IMR-90 (cell line): ENCODE data around the gene ROR2. TPM values are rescaled to one million over a fixed set of nuclear protein-coding genes. Genes with fewer than 3 reads are reported as not detected.

Experiments
- ATAC-seq: fragments of 200-7000 bp; cut with Tn5 transposase; 2 replicates; pipeline ENCODE4 v1.9.1; 2020; ENCODE audit warnings: low read depth, mild to moderate bottlenecking, moderate library complexity
- BruUV-seq: library from RNA; stranded (reverse); fragments of 400-500 nt; replicated peaks from 2 replicates; lab custom pipeline; 2021; lab: Mats Ljungman, UMichigan
- CTCF ChIA-PET: fragments of 300-600 bp; formaldehyde crosslinking; extraction: SDS; loops from one replicate; lab custom pipeline; 2021; ENCODE audit warnings: antibody characterized with exemption; lab: Yijun Ruan, JAX
- POLR2A ChIA-PET: fragments of 300-600 bp; sonication (Branson Sonifier 250); formaldehyde crosslinking; loops from one replicate; lab custom pipeline; 2022; ENCODE audit warnings: antibody characterized with exemption; ENCODE audit not compliant: unreplicated experiment; lab: Charles Lee
- DNase-seq: peaks from one replicate; pipeline ENCODE4 v3.0.0; 2013
- H2AFZ ChIP-seq: replicated peaks from 2 replicates; pipeline ENCODE3; 2013; ENCODE audit warnings: low read length, mild to moderate bottlenecking; ENCODE audit not compliant: poor library complexity
- H2AK5ac ChIP-seq: 2 replicates; pipeline ENCODE4 v1.6.1; 2013; ENCODE audit warnings: low read depth, low read length, inconsistent platforms
- H2AK9ac ChIP-seq: replicated peaks from 2 replicates; pipeline ENCODE3; 2013; ENCODE audit warnings: mild to moderate bottlenecking, low read depth, low read length, moderate library complexity; ENCODE audit not compliant: poor library complexity
- H2BK120ac ChIP-seq: 2 replicates; pipeline ENCODE4 v1.6.1; 2013; ENCODE audit warnings: low read depth, low read length, inconsistent platforms
- H2BK15ac ChIP-seq: 3 replicates; pipeline ENCODE4 v1.6.1; 2013; ENCODE audit warnings: low read depth, low read length, inconsistent platforms
- H2BK20ac ChIP-seq: 2 replicates; pipeline ENCODE4 v1.6.1; 2013; ENCODE audit warnings: low read depth, mild to moderate bottlenecking, inconsistent platforms, low read length, moderate library complexity
- H2BK5ac ChIP-seq: 2 replicates; pipeline ENCODE4 v1.6.1; 2013; ENCODE audit warnings: mild to moderate bottlenecking, low read depth, low read length, inconsistent platforms; ENCODE audit not compliant: poor library complexity, severe bottlenecking
- H3K14ac ChIP-seq: replicated peaks from 2 replicates; pipeline ENCODE4 v1.6.1; 2013; ENCODE audit warnings: low read depth, low read length, inconsistent platforms
- H3K18ac ChIP-seq: 2 replicates; pipeline ENCODE4 v1.6.1; 2013; ENCODE audit warnings: low read depth, low read length, control low read depth
- H3K23ac ChIP-seq: 2 replicates; pipeline ENCODE4 v1.6.1; 2013; ENCODE audit warnings: low read depth, low read length, inconsistent platforms
- H3K27ac ChIP-seq: 2 replicates; pipeline ENCODE4 v1.5.1; 2013; ENCODE audit warnings: mild to moderate bottlenecking, control low read depth, low read length; ENCODE audit not compliant: insufficient read depth
- H3K27me3 ChIP-seq: 2 replicates; pipeline ENCODE4 v1.6.1; 2013; ENCODE audit warnings: low read length; ENCODE audit not compliant: control insufficient read depth, insufficient read depth
- H3K36me3 ChIP-seq: 2 replicates; pipeline ENCODE4 v1.6.1; 2013; ENCODE audit warnings: low read length, mixed read lengths; ENCODE audit not compliant: control insufficient read depth, insufficient read depth
- H3K4ac ChIP-seq: 2 replicates; pipeline ENCODE4 v1.6.1; 2013; ENCODE audit warnings: low read depth, low read length, inconsistent platforms
- H3K4me1 ChIP-seq: 2 replicates; pipeline ENCODE4 v1.6.1; 2013; ENCODE audit warnings: low read length, mixed read lengths; ENCODE audit not compliant: control insufficient read depth, insufficient read depth
- H3K4me2 ChIP-seq: 2 replicates; pipeline ENCODE4 v1.6.1; 2013; ENCODE audit warnings: low read depth, mild to moderate bottlenecking, control low read depth, low read length, moderate library complexity
- H3K4me3 ChIP-seq: 2 replicates; pipeline ENCODE4 v1.5.1; 2013; ENCODE audit warnings: low read depth, mild to moderate bottlenecking, control low read depth, low read length, moderate library complexity; ENCODE audit not compliant: insufficient read depth
- H3K56ac ChIP-seq: 2 replicates; pipeline ENCODE4 v1.6.1; 2013; ENCODE audit warnings: low read length, inconsistent platforms; ENCODE audit not compliant: insufficient read depth; ENCODE audit errors: extremely low read depth
- H3K79me1 ChIP-seq, 2 experiments: 2 replicates each; pipeline ENCODE4 v1.6.1; 2013; ENCODE audit warnings: low read length in 2 of 2, inconsistent platforms in 1 of 2, low read depth in 1 of 2
- H3K9ac ChIP-seq: 2 replicates; pipeline ENCODE4 v1.6.1; 2013; ENCODE audit warnings: low read depth, low read length, control low read depth
- H3K9me1 ChIP-seq: 2 replicates; pipeline ENCODE4 v1.6.1; 2013; ENCODE audit warnings: low read length, inconsistent platforms; ENCODE audit not compliant: insufficient read depth
- H3K9me3 ChIP-seq: 2 replicates; pipeline ENCODE4 v1.6.1; 2013; ENCODE audit warnings: low read length; ENCODE audit not compliant: control insufficient read depth, insufficient read depth
- H4K20me1 ChIP-seq: 2 replicates; pipeline ENCODE4 v1.6.1; 2013; ENCODE audit warnings: low read length, inconsistent platforms; ENCODE audit not compliant: insufficient read depth
- H4K5ac ChIP-seq: 2 replicates; pipeline ENCODE4 v1.6.1; 2013; ENCODE audit warnings: mild to moderate bottlenecking, low read depth, low read length, control low read depth
- H4K8ac ChIP-seq, 2 experiments: 2 replicates each; pipeline ENCODE4 v1.6.1; 2013; ENCODE audit warnings: low read depth in 2 of 2, low read length in 2 of 2, control low read depth in 1 of 2, inconsistent platforms in 1 of 2
- H4K91ac ChIP-seq: 2 replicates; pipeline ENCODE4 v1.6.1; 2013; ENCODE audit warnings: low read depth, low read length, inconsistent platforms; ENCODE audit not compliant: insufficient read depth
- BHLHE40 ChIP-seq: fragments of 150-350 bp; IDR thresholded peaks from 2 replicates; pipeline ENCODE4 v1.6.1; 2016; ENCODE audit warnings: mild to moderate bottlenecking, low read depth, low read length
- CTCF ChIP-seq: conservative IDR thresholded peaks from 2 replicates; pipeline ENCODE4 v1.5.1; 2012; ENCODE audit warnings: mild to moderate bottlenecking, low read depth, low read length, improper control_type of control experiment
- ELK1 ChIP-seq: fragments of 150-350 bp; IDR thresholded peaks from 2 replicates; pipeline ENCODE4 v1.6.1; 2016; ENCODE audit warnings: low read depth, mild to moderate bottlenecking, low read length, moderate library complexity, borderline replicate concordance
- MAZ ChIP-seq: IDR thresholded peaks from 2 replicates; pipeline ENCODE4 v1.6.1; 2012; ENCODE audit warnings: low read depth, mild to moderate bottlenecking, low read length, improper control_type of control experiment, moderate library complexity, borderline replicate concordance
- MXI1 ChIP-seq: IDR thresholded peaks from 2 replicates; pipeline ENCODE4 v1.6.1; 2012; ENCODE audit warnings: low read depth, mild to moderate bottlenecking, low read length, moderate library complexity, borderline replicate concordance
- POLR2A ChIP-seq: IDR thresholded peaks from 2 replicates; pipeline ENCODE4 v1.6.1; 2012; ENCODE audit warnings: mild to moderate bottlenecking, low read depth, low read length
- RAD21 ChIP-seq: IDR thresholded peaks from 2 replicates; pipeline ENCODE4 v1.6.1; 2012; ENCODE audit warnings: low read length, improper control_type of control experiment
- RCOR1 ChIP-seq: IDR thresholded peaks from 2 replicates; pipeline ENCODE4 v1.6.1; 2012; ENCODE audit warnings: mild to moderate bottlenecking, low read length, improper control_type of control experiment; ENCODE audit not compliant: insufficient replicate concordance
- SMC3 ChIP-seq: fragments of 150-350 bp; IDR thresholded peaks from 2 replicates; pipeline ENCODE4 v1.6.1; 2016; ENCODE audit warnings: low read depth, mild to moderate bottlenecking, antibody characterized with exemption, low read length, moderate library complexity
- WGBS, 2 experiments: methylation state at CpG; one replicate each; pipeline versions ENCODE4 v1.1.5 to v1.1.7; 2013; ENCODE audit warnings: missing lambda C conversion rate in 2 of 2; ENCODE audit not compliant: insufficient read length in 1 of 2; ENCODE audit errors: extremely low coverage in 2 of 2; 5-methylcytosine and 5-hydroxymethylcytosine counted together
- dilution Hi-C: fragments of 300-500 bp; cut with HindIII; formaldehyde crosslinking; loops from one replicate; pipeline ENCODE4 v1.14.3; 2018; ENCODE audit warnings: low sequenced_read_pairs; ENCODE audit not compliant: unreplicated experiment
- in situ Hi-C: fragments of 300-500 bp; cut with MboI; formaldehyde crosslinking; loops from 3 replicates; pipeline ENCODE4 v1.14.3; 2019; ENCODE audit warnings: low sequenced_read_pairs, inconsistent platforms, mixed read lengths
- intact Hi-C: fragments of 100-400 bp; cut with micrococcal nuclease; formaldehyde crosslinking; loops from 2 replicates; pipeline ENCODE4 v1.10.0; 2022
- polyA plus RNA-seq, 3 experiments: library from polyadenylated mRNA; depleted of rRNA; stranded (reverse); fragments of >200 nt; gene quantifications; 2 replicates each; pipeline ENCODE4 v1.2.3, GENCODE V29; 2012; ENCODE audit warnings: low replicate concordance in 1 of 3
- total RNA-seq: library from RNA; depleted of rRNA; stranded (reverse); fragments of >200 nt; gene quantifications from 2 replicates; pipeline ENCODE4 v1.2.3, GENCODE V29; 2012

The ROR2 gene
- total and polyA plus RNA-seq, 2 of the 4 experiments (the other 2 are of a cell fraction), result 2.3 to 4.8 TPM

- no peak overlapping the region for H4K91ac ChIP-seq
- H3K14ac ChIP-seq, result no peak overlapping the region
- intact Hi-C loops (loop anchor here (2.0 kb wide), 1 partner anchor 214 kb away; no protein-coding TSS in a partner anchor), in situ Hi-C loops (loop anchor here (5.0 kb wide), 1 partner anchor 817 kb away; no protein-coding TSS in a partner anchor), dilution Hi-C loops (no loop called here)
- H2AFZ ChIP-seq, result peak overlapping the region; percentile 76
- TF ChIP-seq RCOR1, result no peak
- TF ChIP-seq MXI1, result no peak
- TF ChIP-seq BHLHE40, result peak; percentile 36; the same call in 1 of the 2 replicates
- no peak for TF ChIP-seq POLR2A
- TF ChIP-seq MAZ, result no peak
- no peak for TF ChIP-seq ELK1
- peak; percentile 90 for TF ChIP-seq CTCF
- TF ChIP-seq RAD21, result peak; percentile 70
- TF ChIP-seq SMC3, result peak; percentile 74
- no peaks in the 10 kb centered on the region for H3K27me3 ChIP-seq
- WGBS, 2 experiments, result 3% methylated on average over 4 of the region's 14 CpGs; no CpG with 5 or more reads in 1 of the 2 experiments
- no peak overlapping the region for H3K4me3 ChIP-seq
- no peak overlapping the region for H3K4me2 ChIP-seq
- H2BK15ac ChIP-seq, result no peak overlapping the region
- H3K27ac ChIP-seq, result no peak overlapping the region
- no peak overlapping the region for H2BK120ac ChIP-seq
- H3K56ac ChIP-seq, result no peak overlapping the region
- DNase-seq (peak; percentile 58), ATAC-seq (peak; percentile 95)
- H3K36me3 ChIP-seq, result peaks cover 48% of the 10 kb centered on the region; the same call in 1 of the 2 replicates
- H3K23ac ChIP-seq, result no peak overlapping the region
- no peak overlapping the region for H4K5ac ChIP-seq
- H2BK5ac ChIP-seq, result no peak overlapping the region
- no peak overlapping the region for H3K9ac ChIP-seq
- no peak overlapping the region for H2BK20ac ChIP-seq
- no TSS peak for BruUV-seq
- H4K8ac ChIP-seq, result no peak overlapping the region; a peak in 1 of 4 replicates
- H2AK9ac ChIP-seq, result peak overlapping the region; percentile 19
- no peaks in the 10 kb centered on the region for H3K9me3 ChIP-seq
- CTCF ChIA-PET, result interaction anchor here (0.5 to 1.3 kb wide), 3 partner anchors 15 to 818 kb away, joined by 3 read pairs; no protein-coding TSS in a partner anchor
- no peak overlapping the region for H3K4ac ChIP-seq
- POLR2A ChIA-PET, result no interaction called here
- no peaks in the 10 kb centered on the region for H3K79me1 ChIP-seq
- H4K20me1 ChIP-seq, result no peaks in the 10 kb centered on the region
- no peak overlapping the region for H3K18ac ChIP-seq
- peaks cover 2% of the 10 kb centered on the region; the same call in 1 of the 2 replicates for H3K4me1 ChIP-seq
- H3K9me1 ChIP-seq, result peaks cover 2% of the 10 kb centered on the region; the same call in 1 of the 2 replicates
- H2AK5ac ChIP-seq, result peak overlapping the region; percentile 27; the same call in 1 of the 2 replicates
These were observed 215.6 kb downstream of the ROR2 start for GRCh38 chr9:91734371-91734981.
